IMR-90 (cell line): ENCODE data around the gene ADARB2.

Experiments used
- MAZ ChIP-seq: IDR thresholded peaks from 2 replicates; pipeline ENCODE4 v1.6.1; 2012; ENCODE audit warnings: low read depth, mild to moderate bottlenecking, low read length, improper control_type of control experiment, moderate library complexity, borderline replicate concordance
- TF ChIP-seq, protein P1 (sequence below): conservative IDR thresholded peaks from 2 replicates; pipeline ENCODE4 v1.5.1; 2012; ENCODE audit warnings: mild to moderate bottlenecking, low read depth, low read length, improper control_type of control experiment

DNA sequence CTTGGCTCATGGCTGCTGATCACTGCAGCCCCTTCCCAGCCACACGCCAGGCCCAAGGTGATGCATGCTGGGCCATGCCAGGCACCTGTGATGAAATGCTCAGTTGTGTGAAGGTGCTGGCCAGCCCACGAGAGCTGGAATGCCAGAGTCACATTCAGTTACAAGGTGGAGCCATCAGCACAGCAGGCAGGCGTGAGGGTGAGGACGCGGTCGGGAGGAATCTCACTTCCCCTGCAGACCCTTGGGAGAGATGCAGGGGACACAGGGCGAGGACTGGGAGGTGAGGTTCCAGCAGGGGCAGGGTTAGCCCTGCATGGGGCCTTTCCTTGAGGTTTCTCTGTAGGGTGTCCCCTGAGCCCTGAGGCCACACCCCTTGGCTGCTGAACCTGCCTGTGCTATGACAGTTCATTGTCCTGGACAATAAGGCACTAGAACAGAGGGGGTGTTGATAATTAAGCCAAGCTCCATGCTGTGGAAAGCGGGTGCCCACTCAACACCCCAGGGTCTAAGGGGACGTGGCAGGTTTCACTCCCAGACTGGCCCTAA is 82.4 kb downstream of the ADARB2 start:
- TF ChIP-seq, protein P1, sequence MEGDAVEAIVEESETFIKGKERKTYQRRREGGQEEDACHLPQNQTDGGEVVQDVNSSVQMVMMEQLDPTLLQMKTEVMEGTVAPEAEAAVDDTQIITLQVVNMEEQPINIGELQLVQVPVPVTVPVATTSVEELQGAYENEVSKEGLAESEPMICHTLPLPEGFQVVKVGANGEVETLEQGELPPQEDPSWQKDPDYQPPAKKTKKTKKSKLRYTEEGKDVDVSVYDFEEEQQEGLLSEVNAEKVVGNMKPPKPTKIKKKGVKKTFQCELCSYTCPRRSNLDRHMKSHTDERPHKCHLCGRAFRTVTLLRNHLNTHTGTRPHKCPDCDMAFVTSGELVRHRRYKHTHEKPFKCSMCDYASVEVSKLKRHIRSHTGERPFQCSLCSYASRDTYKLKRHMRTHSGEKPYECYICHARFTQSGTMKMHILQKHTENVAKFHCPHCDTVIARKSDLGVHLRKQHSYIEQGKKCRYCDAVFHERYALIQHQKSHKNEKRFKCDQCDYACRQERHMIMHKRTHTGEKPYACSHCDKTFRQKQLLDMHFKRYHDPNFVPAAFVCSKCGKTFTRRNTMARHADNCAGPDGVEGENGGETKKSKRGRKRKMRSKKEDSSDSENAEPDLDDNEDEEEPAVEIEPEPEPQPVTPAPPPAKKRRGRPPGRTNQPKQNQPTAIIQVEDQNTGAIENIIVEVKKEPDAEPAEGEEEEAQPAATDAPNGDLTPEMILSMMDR, result no peak
- no peak for TF ChIP-seq MAZ
